Cardiac septum (tissue), 1 donor: Measurements from ENCODE around the gene EMP3. TPM values are rescaled to one million over a fixed set of nuclear protein-coding genes. Genes with fewer than 3 reads are reported as not detected.
"Not testable (repeated sequence)": the region's sequence is repeated elsewhere in the genome, so short reads cannot be mapped to it uniquely, and the experiment has no call there.

Experiments
- DNase-seq: peaks from one replicate; pipeline ENCODE4 v3.0.0-alpha.2; 2020; ENCODE audit warnings: low spot score
- intact Hi-C: fragments of 100-400 bp; cut with DNase I; formaldehyde crosslinking; loops from one replicate; pipeline ENCODE4 v1.14.0; 2022
- total RNA-seq: library from RNA; stranded (reverse); fragmentation: NEBNext Ultra II Directional; extraction: Animal tissue kit (Norgen Biotek cat#: 25700); gene quantifications from one replicate; pipeline ENCODE4 v1.2.1, GENCODE V29; 2021
- donor health status: DM: no; HTN: no; CAD: no.

The EMP3 gene
- total RNA-seq, 1 donor from 2014 or later: 47.3 TPM

DNA sequence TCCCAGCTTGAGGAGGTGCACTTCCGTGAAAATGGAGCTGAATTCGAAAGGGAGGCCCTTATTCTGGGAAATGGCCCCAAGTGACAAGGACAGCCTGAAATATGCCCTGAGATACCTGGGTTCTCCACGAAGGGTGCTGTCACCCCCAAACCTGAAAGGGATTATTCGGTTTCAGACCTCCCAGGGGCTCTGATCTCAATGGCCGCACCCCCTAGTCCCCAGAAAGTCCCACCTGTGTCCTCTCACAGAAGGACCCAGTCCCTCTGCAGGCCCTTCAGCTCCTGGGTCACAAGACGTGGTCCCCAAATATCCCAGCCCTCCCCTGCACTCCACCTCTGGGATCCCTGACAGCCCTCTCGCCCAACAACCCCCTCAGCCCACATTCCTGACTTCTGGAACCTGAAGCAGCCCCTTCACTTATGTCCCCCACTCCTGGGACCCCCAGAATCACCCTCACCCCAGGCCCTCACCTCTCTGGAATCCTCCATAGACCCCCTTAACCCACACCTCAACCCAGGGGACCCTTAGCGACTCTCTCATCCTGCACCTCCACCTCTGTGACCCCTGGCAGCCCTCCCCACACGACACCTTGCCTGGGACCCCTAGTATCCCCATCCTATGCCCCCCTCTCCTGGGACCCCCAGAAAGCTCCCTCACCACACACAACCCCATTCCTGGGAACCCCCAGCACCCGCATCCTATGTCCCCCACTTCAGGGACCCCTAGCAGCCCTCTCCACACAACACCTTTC, 39.4 kb downstream of the EMP3 start:
- intact Hi-C loops: loop anchor here (2.0 to 10.0 kb wide), 2 partner anchors 26 to 80 kb away; partner anchors contain the start of genes GRWD1 and KDELR1
- no peak for DNase-seq

DNA sequence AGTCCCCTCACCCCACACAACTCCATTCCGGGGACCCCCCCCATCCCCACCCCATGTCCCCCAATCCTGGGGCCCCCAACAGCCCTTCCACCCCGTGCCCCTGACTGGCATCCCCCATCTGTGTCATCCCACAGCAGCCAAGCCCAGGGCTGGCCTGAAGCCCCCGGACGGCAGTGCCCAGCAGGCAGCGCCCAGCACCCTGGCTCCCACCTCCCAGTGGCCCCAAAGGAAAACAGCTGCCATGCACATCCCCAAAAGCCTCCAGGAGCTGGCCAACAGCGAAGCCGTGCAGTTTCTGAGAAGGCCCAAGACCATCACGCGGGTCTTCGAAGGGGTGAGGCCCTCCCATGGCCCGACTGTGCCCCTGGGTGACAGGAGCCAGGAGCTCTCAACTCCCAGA, 40.2 kb downstream of the EMP3 start:
- intact Hi-C loops: loop anchor here (2.0 to 10.0 kb wide), 2 partner anchors 25 to 79 kb away; partner anchors contain the start of genes GRWD1 and KDELR1

DNA sequence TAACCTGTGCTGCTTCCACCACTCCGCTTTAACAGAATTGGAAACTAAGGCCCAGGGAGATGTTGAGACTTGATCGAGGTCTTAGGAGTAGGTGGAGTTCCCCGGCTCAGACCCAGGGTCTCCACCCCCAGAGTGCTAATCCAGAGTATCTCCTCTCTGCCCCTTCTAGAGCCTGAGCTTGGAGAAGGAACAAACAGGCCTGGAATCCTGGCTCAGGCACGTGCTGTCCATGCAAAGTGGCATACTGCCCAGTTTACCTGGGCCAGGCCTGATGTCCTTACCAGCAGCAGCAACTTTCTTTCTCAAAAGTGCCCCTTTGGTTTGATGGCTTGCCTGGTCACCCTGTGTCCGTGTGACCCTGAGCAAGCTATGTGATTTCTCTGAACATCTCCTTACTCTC, 42.5 kb downstream of the EMP3 start:
- DNase-seq: no peak
- intact Hi-C loops: loop anchor here (10.0 kb wide), 1 partner anchor 77 kb away; the partner anchor contains the start of gene GRWD1

More for the DNA sequence above, 40.2 kb downstream of the EMP3 start:
- DNase-seq: no peak

DNA sequence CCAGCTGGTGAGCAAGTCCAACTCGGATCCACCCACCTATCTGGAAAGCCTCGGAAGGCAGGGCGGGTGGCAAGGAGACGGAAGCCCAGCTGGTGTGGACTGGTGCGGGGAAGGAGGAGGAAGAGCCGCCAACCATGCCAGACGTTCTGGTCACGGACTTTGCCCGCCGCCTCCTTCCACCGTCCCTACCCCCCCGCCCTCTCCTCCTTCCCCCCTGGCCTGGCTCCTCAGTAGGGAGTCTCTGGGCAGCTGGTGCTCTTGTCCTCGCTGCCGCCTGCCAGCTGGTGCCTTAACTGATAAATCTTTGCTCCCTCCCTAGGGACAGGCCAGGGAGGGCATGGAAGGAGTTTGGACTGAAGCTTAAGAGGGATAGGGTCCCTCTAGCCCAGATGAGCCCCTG, 43.6 kb downstream of the EMP3 start:
- intact Hi-C loops: loop anchor here (10.0 kb wide), 1 partner anchor 76 kb away; the partner anchor contains the start of gene GRWD1
- no peak for DNase-seq

DNA sequence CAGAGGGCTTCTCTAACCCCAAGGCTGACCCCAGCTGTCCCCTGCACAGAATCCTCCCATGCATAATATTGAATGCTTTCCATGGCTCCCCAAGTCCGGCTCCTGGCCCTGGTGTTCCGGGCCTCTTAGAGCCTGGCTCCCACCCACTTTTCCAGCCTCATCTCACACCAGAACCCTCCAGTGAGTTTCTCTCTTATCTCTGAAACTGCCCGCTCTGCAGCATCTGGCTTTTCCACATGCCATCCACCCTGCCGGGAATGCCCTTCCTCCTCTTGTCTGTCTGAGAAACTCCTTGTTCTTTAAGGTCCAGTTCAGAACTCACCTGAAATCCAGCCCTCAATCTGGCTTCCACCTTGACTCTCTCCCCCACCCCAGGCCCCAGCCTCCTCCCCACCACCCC, 45.6 kb downstream of the EMP3 start:
- no peak for DNase-seq
- intact Hi-C loops: no loop called here

DNA sequence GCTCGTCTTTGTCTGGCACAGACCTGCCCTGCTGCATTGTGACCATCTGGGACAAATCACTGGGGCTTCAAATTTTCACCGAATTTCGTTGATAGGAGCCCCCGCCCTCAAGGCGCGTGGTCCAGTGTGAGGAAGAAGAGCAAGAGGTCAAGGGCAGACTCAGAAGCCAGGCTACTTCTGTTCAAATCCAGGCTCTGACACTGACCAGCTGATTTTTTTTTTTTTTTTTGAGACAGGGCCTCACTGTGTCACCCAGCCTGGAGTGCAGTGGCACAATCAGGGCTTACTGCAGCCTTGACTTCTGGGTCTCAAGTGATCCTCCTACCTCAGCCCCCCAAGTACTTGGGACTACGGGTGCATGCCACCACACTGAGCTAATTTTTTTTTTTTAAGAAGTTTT, 46.0 kb downstream of the EMP3 start:
- intact Hi-C loops: no loop called here
- DNase-seq: no peak

DNA sequence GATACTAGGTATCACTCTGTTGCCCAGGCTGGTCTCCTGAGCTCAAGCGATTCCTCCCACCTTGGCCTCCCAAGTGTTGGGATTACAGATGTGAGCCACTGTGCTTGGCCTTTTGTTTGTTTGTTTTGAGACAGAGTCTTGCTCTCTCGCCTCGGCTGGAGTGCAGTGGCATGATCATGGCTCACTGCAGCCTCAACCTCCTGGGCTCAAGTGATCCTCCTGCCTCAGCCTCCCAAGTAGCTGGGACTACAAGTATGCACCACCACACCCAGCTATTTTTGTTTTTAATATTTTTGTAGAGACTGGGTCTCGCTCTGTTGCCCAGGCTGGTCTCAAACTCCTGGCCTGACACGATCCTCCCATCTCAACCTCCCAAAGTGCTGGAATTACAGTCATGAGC, 46.4 kb downstream of the EMP3 start:
- intact Hi-C loops, DNase-seq: not testable (repeated sequence)

DNA sequence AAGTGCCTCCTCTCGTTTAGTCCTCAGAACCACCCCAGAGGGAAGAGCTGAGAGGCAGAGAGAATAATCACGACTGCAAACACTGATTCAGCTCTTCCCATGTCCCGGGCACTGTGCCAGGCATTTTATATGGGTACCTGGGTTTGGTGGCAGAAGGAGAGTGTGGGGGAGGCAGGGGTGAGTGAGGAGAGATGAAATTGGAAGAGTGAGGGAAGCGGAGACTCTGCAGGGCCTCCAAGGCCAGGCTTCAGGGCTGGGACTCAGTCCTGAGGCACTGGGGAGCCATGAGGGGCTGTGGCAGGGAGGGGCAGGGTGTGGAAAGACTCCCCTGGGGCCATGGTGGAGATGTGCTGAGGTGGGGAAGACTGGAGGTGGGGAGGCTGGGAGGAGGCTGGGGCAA, 47.6 kb downstream of the EMP3 start:
- intact Hi-C loops: no loop called here
- DNase-seq: no peak

DNA sequence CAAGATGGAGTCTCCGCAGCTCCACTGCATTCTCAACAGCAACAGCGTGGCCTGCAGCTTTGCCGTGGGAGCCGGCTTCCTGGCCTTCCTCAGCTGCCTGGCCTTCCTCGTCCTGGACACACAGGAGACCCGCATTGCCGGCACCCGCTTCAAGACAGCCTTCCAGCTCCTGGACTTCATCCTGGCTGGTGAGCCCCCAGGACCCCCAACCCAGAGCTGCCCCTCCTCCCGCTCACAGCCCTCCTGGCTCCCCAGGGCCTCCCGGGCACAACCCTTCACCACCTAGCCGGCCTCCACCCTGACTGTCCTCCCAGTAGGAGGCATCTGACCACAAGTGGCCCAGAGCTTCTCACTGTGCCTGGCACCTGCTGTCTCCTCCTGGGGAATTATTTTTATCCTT, 48.2 kb downstream of the EMP3 start:
- intact Hi-C loops: no loop called here
- DNase-seq: no peak

DNA sequence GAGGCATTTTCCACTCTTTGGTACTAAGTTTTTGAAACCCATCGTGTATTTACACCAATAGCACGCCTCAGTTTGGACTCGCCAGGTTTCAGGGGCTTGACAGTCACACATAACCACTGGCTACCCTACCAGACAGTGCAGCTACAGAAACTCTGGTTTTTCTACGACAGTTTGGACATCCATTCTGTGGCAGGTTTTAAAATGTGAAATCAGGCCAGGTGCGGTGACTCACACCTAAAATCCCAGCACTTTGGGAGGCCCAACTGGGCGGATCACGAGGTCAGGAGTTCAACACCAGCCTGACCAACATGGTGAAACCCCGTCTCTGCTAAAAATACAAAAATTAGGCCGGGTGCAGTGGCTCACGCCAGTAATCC, 52.8 kb downstream of the EMP3 start:
- intact Hi-C loops: no loop called here
- DNase-seq: no peak

DNA sequence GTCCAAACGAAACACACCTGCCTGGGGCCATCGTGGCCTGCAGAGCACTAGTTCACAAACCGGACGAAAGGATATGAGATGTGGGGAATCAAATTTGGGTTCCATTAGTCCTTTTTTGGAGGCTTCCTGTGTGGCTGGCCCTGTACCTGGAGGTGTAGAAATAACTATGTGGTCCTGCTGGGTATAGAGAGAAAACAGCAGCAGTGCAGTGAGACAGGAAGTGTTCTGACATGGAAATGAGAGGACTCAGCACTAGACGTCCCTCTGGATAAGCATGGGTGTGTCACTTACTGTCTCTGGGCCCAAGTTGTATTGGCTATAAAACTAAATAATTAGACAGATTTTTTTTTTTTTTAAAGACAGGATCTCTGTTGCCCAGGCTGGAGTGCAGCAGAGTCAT, 53.7 kb downstream of the EMP3 start:
- intact Hi-C loops: no loop called here
- DNase-seq: no peak

Other genes with a start within 250 kb of the EMP3 start
- gene PLA2G4C, start 214.7 kb upstream of the EMP3 start, total RNA-seq: 61.8 TPM
- 5.2 TPM for gene LIG1, start 155.2 kb upstream of the EMP3 start, total RNA-seq
- 6.9 TPM for gene ZSWIM9, start 154.9 kb upstream of the EMP3 start, total RNA-seq
- 26.1 TPM for gene CARD8, start 69.6 kb upstream of the EMP3 start, total RNA-seq
- 0.35 TPM for gene ZNF114, start 55.5 kb upstream of the EMP3 start, total RNA-seq
- gene TMEM143, start 38.4 kb downstream of the EMP3 start, total RNA-seq: 50.2 TPM
- gene SYNGR4, start 38.8 kb downstream of the EMP3 start, total RNA-seq: not detected
- 70.1 TPM for gene KDELR1, start 66.0 kb downstream of the EMP3 start, total RNA-seq
- gene GRIN2D, start 68.1 kb downstream of the EMP3 start, total RNA-seq: 0.70 TPM
- 17.5 TPM for gene GRWD1, start 120.4 kb downstream of the EMP3 start, total RNA-seq
- gene KCNJ14, start 130.0 kb downstream of the EMP3 start, total RNA-seq: 0.32 TPM
- gene CYTH2, start 143.8 kb downstream of the EMP3 start, total RNA-seq: 46.4 TPM
- 3.0 TPM for gene LMTK3, start 186.3 kb downstream of the EMP3 start, total RNA-seq
- gene SULT2B1, start 226.6 kb downstream of the EMP3 start, total RNA-seq: 0.19 TPM